Measurements from ENCODE around the gene CHN2. TPM values are rescaled to one million over a fixed set of nuclear protein-coding genes. Genes with fewer than 3 reads are reported as not detected.

The CHN2 gene
- polyA plus RNA-seq, 12 donors, result 10.0 to 19.2 (median 14.4) TPM; not detected in 1

DNA sequence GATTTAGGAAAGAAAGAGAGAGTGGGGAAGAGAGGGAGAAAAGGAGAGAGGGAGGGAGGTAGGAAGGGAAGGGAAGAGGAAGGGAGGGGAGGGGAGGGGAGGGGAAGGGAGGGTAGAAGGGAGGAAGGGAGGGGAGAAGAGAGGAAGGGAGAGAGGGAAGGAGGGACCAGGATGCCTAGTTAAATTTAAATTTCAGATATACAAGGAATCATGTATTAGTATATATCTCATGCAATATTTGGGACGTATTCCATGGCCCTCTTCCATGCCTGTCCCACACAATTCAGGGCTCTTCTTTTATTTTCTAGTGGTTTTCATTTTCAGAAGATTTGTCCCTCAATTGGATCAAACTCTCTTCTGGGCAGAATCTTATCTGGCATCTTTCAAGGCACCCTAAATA is 196.7 kb downstream of the CHN2 start:
- DNase-seq, result no peak

DNA sequence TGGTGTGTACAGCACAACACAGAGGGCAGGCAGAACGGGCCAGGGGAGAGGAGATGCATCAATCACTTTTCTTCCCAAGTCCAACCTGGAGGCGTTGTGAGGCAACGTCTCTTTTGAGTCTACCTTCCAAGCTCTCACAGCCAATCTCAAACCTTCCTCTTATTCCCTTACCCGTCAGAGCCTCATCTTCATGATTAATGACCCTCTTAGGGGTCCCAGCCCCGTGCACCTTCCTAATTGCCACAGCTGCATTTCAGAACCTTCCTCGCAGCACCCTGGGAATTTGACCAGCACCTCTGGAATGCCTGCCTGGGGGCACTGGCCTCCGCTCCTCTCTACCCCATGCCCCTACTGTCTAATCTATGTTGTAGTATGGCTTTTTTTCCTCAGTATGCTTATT is 199.7 kb downstream of the CHN2 start:
- DNase-seq, result no peak

DNA sequence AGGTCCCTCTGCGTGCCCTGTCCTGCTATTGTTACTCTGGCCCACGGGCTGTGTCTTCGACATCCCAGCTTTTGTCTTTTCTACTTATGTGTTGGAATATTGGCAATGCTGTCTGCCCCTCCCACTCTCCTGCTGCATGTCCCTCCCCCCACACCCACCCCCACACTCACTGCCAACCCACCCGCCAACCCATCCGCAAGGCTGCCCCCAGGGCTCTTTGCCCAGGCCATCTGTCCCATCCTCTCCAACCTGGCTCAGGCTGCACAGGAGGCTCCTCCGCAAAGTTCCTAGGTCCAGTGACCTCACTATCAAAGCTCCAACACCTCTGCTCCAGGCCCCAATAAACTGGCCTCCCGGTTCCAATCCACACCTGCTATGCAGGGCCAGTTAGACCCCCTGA is 202.0 kb downstream of the CHN2 start:
- no peak for DNase-seq

DNA sequence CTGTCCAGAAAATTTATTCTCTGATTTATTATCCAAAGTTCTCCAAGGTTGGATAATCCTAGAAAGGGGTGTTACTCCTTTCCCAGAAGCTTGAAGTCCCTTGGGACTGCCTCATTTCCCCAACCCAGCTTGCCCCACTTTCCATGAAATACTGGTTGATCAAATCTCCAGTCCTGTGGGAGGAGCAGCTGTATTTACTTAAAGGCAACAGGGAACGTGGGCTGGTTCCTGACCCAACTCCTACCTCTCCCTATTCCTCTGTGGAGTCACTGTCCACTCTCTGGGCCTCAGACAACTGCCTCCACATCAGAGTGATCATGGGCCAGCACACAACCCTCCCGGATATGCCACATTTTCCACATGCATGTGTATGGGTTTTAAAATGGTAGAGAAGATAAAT is 202.8 kb downstream of the CHN2 start:
- DNase-seq, result no peak

DNA sequence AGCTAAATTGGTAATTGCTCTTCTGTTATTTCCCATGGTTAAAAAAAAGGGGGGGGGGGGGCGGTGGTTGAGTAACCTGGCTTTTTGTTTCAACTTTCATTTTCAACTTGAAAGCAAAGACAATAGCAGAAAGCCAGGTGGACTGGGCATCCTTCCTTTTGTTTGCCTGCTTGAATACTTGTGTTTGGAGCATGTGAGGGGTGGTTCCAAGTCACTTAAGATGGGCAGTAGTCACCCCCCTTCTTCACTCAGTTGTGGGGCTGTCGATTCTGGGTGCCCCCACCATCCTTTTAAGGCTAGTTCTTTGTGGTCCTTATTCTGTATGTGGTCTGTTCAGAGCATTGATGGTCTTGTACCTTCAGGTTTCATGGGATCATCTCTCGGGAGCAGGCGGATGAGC is 203.4 kb downstream of the CHN2 start:
- DNase-seq, result no peak

DNA sequence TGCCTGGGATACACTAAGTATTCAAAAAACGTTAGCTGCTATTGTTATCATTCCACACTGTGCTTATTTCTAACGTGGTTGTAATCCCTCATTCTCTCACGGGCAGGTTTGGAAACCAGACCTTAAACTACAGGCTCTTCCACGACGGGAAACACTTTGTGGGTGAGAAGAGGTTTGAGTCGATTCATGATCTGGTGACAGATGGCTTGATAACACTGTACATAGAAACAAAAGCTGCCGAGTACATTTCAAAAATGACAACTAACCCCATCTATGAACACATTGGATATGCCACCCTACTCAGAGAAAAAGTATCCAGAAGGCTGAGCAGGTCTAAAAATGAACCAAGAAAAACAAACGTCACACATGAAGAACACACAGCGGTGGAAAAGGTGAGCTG is 205.9 kb downstream of the CHN2 start:
- DNase-seq, result no peak

DNA sequence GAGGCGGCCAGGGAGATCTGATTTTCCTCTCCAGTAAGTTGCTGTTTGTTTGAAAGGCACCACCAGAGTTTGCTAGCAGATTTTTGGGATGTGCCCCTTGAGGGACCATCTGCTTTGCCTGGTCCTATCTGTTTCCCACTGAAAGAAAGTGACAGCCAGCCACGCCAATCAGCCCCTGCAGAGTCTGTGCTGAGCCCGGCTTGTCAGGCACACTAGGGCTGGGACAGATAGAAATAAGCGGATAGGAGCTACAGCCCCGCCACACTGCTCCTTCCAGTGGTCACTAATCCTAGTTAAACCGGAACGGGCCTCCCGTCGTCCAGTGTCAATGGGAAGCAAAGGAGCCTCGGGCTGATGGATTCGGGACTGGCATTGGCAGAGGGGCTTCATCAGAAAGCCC is 207.2 kb downstream of the CHN2 start:
- DNase-seq, result no peak

DNA sequence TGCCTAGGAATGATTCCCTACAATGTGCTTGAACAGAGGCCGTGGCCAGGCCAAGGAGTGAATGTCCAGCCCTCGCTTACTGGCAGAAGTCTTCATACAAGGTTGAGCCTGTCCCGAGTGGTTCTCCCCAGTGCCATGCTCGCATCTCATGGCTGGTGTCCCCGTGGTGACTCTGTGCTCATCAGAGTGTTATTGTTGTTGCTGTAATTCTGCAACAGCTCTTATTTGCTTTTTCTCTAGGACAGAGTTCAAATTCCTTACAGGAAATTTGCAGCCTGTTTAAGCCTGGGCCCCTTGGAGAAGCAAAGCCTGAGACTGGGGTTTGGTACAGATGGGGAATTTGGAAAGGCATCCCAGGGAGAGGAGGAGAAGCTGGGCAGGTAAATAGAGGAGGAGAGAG is 211.3 kb downstream of the CHN2 start:
- DNase-seq, result no peak

DNA sequence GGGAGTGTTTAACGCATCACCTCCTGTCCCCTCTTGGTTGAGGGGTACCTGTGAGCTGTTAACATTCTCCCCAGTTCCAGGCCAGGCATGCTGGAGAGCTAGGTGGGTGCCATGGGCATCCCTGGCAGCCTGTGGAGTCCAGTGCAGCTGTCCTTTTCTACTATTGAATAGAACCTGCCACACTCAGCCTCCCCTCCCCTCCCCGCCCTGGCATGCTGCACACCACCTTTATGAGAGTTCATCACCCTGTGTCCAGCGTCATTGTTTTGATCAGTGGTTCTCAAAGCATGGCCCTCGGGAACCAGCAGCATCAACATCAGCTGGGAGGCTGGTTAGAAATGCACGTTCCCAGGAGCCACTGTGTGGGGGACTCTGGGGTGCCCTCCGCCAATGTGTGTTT is 211.8 kb downstream of the CHN2 start:
- DNase-seq, result no peak

DNA sequence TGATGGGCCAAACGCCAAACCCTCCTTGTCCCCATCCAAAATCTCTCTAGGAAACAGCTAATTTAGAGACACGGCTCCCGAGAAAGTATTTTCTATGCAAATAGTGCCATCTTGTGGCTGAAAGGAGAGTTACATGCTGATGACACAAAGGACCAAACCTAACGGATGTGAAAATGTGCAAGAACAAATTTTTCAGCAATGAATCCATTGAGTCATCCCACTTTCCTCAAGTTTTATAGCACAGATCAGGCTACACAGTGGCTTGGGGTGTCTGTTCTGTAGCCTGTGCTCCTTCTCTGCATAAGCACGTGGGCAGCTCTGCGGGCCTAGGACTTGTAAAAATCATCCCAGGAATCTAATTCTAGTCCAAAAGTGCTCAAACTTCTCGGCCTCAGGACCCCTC is 214.3 kb downstream of the CHN2 start:
- DNase-seq, result peak; percentile 89

DNA sequence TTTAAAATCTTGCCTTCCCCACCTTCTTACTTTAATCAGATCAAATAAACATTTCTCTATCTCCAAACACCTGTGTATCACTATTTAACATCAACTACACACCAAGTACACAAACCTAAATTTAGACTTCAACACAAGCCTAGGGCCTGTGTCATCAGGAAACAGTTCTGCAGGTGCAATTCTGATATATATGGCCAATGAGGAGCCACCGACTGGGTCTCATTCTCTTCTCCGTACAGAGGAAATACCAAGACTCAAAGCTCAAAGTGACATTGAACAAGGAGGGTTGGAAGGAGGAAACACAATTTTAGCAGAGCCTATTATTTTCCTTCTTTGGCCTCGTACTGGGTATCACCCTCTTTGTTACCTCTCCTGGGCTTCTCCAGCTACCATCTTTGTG is 216.4 kb downstream of the CHN2 start:
- DNase-seq, result no peak

DNA sequence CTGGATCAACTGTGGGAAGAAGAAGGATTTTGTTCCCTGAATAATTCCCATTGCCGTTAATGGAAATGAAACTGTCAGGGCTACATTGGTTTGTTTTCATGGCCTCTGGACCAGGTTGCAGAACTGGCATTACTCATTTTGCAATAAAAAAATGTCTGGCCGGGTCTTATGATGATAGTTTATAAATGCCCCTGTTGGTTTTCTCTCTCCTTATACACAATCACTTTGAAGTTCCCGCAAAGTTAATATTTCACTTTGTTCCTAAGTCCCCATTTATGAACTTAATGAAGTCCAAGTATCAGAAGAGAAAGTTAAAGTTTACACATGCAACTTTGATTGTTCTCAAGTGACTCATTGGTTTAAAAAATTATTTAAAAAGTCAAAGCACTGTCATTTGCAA is 218.3 kb downstream of the CHN2 start:
- DNase-seq, result no peak

DNA sequence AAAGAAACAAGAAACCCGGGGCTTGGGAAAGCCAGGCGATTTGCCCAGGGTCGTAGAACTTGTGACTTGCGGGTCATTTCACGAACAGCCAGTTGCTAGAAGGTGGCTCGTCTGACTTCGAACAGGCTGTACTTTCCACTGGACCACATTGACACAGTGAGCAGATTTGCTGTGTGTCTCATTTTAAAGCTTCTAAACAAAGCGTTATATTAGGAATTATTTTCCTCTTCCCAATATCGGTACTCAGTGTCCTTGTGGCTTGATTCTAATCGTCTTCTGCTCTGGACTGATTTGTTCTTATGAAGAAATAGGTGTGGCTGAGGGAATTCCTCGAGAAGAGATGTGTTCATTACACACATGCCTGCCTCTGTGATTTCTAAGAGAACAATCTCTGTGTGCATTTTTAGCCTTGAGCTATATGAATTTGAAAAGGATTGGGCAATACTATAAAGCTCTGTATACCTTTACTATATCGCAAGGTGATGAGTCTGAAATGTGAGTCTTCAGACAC is 219.1 kb downstream of the CHN2 start:
- no peak for DNase-seq

DNA sequence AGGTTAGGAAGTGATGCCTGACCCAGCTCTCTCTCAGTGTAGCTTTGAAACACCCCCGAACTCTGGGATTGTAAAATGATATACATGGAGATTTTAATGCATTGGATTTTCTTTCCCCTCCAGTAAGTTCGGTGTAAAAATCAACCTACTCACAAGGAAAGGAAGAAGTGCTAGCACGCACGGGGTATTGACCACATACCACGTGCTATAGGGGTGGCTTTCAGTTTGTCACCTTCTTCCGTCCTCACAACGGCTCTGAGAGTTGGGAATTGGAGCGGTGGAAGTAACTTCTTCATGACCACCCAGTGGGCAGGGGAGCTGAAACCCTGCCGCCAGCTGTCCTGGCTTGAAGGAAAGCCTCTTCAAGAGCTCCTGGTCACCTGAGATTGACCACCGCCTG is 219.6 kb downstream of the CHN2 start:
- DNase-seq, result no peak

DNA sequence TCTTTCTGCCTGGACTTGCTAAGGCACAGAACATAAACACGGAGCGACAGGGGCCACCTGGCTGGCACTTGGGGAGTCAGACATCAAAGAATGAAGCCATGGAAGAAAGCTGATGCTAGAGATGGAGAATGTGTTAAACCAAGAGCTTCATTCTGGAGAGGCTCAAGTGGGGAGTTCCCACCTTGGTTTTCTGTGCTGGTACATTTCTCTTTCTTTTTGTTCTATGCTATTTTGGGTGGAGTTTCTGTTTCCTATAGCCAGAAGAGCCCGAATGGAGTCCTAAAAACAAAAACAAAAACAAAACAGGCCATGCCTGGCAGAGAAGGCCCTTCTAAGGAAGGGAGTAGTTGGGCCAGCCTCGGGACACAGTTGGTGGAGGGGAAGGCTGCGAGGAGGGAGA is 220.6 kb downstream of the CHN2 start:
- no peak for DNase-seq

DNA sequence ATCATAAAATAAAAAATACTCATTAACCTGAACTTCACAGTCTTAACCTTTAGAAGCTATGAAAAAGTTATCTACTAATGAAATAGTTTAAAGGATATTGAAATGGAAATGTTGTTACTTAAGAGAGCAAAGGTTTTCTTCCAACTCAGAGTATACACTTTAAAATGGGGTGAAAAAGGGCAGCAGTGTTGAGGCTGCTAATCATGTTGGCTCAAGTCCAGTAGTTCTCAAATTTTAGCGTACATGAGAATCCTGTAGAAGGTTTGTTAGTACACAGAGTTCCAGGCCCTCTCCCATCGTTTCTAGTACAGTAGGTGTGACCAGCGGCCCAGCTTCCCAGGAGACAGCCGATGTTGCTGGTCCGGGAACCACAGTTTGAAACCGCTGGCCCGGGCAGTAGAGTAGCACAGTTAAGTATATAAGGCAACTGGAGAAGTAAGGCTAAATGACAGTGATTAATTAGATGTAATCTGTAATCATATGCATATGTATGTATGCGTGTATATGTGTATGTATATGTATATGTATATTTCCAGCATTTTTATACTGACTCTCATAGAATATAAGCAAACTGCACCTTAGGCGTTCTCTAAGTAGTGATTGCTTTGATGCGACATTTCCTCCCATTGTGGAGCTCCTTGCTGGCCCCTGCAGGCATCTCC is 221.8 kb downstream of the CHN2 start:
- no peak for DNase-seq

DNA sequence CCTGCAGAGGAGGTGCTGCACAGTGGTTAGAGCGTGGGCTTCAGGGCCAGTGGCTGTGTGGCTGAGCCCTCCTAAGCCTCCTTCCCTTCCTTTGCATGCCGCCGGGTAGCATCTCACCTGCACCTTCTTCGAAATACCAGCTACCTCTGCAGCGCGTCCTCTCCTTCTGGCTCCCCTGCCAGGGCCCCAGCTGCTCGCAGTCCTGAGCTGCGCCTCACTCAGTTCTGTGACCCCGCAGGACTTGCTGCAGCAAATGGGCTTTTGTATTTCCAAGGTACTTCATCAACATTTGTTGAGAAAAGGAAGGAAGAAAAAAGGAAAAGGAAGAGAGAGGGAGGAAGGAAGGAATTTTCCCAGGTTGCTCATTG is 222.3 kb downstream of the CHN2 start:
- DNase-seq, result no peak

DNA sequence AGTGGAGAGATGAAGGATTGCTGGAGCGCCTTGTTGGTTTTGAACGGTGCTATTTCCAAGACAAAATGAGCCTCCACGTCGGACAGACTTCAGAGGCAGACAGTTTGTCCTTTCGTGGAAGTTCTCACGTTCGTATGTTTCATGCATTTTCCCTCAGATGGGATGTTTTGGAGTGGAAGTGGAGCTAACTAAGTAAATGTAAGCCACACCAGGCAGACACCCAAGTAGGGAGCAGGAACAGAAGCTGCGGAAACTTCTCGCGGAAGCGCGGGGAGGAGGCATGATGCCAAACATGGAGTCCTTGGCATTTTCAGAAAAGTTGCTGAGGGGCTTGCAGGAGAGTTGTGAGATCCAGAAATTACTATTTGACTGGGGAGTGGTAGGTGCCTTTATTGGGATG is 223.5 kb downstream of the CHN2 start:
- DNase-seq, result no peak

DNA sequence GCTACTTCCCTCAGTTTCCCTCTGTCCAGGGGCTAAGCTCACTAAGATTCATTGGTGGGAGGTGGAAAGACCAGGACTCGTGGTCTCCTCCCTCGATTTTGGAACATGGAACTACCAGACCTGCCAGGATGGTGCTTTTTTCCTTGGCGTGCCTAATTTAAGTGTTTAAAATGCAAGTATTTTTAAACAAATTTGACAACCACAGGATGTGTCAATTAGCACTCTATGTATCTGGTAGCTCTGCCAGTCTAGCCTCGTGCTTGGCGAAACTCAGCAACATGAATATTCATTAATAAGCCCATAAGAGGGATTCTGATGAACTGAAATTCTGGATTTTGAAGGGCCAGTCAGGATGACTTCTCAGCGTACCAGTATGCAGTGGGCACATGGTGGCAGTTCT is 224.1 kb downstream of the CHN2 start:
- no peak for DNase-seq

DNA sequence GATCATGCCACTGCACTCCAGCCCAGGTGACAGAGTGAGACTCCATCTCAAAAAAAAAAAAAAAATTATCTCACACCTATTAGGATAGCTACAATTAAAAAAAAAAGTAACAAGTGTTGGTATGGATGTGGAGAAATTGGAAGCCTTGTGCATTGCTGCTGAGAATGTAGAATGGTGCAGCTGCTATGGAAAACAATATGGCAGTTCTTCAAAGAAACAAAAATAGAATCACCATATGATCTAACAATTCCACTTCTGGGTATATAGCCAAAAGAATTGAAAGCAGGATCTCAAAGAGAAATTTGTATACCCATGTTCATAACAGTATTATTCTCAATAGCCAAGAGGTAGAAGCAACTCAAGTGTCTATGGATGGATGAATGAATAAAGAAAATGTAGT is 225.4 kb downstream of the CHN2 start:
- no peak for DNase-seq

DNA sequence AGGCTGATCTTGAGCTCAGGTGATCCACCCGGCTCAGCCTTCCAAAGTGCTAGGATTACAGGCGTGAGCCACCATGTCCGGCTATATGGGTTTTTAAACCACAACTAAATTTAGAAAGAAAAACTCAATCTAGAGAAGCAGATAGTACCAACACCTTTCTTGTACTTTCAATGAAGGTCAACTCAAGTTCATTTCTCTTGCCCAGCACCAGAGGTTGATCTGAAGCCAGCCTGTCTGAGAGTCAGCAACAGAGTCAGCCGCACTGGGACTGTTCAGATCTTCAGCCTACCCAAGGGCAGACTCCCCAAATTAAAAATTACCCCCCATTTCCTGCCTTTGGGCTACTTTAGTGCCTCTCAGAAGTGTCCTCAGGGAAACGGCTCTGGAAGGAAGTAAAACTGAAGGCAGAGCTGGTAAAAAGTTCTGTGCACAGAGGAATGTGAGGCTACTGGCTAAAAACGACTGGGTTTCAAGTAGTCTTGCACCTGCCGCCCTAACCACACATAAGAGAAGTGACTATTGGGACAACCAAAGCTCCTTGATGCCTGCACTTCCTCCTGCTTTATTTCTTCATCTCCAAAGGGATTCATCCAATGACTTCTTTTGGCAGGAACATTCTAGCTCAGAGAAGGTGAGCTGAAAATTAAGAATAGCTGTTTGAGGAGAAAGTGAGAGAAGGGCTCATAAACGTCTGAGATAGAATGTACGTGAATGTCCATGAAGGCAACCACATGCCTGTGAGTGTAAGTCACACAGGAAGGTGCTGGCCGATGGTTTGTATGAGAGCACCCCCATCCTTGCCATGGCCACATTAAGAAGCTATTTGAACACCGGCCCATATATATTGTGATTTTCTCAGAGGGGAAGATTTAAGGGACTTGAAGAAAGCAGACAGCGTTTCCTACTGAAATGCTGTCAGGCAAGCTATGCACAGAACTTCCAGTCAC is 226.7 kb downstream of the CHN2 start:
- no peak for DNase-seq

DNA sequence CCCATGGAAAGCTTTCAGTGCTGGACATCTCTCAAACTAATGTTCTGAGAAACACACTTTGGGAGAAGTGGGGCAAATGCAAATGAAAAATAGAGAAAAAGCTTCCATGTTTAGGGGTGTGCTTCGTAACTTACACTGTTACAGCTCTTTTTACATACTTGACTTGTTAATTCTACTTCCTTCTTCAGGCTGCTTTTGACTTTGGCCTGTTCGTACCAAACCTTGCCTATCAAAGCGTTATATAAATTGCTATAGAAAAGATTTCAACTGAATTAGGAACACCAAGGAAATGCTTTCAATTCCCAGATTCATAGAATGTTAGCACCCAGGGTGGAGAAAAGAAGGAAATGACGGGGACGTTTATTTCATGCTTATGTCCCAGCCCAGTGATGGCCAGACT is 228.3 kb downstream of the CHN2 start:
- no peak for DNase-seq

DNA sequence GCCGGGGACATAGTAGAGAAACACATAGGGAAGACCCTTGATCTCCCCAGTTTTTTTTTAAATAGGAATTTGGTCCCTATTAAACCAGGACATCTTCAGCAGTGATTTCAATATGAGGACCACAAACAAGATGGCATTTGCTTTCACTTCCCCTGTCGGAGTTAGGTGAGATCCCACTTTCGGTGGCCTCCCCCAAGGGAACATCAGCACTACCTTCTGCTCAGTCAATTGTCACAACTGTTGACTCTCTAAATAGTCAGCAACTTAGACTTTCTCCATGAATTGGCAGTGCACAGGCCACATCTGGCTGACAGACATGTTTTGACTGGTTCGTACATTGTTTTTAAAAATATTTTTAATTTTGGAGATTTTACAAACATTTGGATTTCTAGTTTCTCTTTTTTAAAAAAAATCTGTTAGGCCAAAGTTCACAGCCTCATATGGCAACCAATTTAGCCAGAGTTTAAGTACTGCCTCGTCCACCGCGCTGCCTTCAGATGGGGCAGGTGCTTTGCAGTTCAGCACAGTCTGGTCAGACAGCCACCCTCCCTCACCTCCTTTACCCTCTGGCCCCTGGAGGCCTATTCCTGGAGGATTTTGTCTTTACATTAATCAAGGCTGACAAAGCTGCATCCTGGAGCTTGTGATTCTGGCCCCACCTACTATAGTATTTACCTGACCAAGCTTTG is 229.9 kb downstream of the CHN2 start:
- DNase-seq, result no peak
